ENCODE measurements around the gene HINT1.

The HINT1 gene

GRCh38 chr5:131165119-131165727 is at the start of gene HINT1:
Gene HINT1 (minus strand): TSS chr5:131165256. CDS start chr5:131165205, 51 bp downstream.
- intact Hi-C loops (cut with DNase I; ENCODE audit: low total_unique reads), result loop anchor here (10.0 kb wide), 2 partner anchors 250 to 1260 kb away; partner anchors contain the start of gene CHSY3
- peak; percentile 83 to 93 for DNase-seq

GRCh38 chr5:131214609-131215227 is 49.7 kb upstream of the HINT1 start:
- Histone ChIP-seq H3K4me1 (peaks cover 0 to 3% (median 0%) of the 10 kb centered on the region in 4 donors), H3K36me3 (no peaks in the 10 kb centered on the region), H3K27me3 (no peaks in the 10 kb centered on the region), H3K9me3 (no peaks in the 10 kb centered on the region), H3K4me3 (no peak overlapping the region), H3K27ac (no peak overlapping the region)
- no peak for DNase-seq
- intact Hi-C loops (cut with DNase I; ENCODE audit: low total_unique reads), result no loop called here
- no peak for TF ChIP-seq CTCF (IDR thresholded peaks at IDR 0.05)

More at GRCh38 chr5:131165119-131165727, at the start of gene HINT1:
- Histone ChIP-seq H3K4me1 (peaks cover 0 to 23% (median 7%) of the 10 kb centered on the region in 4 donors), H3K4me3 (peak within 1 kb of the TSS; percentile 68 to 75), H3K9me3 (no peaks in the 10 kb centered on the region), H3K27me3 (no peaks in the 10 kb centered on the region), H3K36me3 (peaks cover 20 to 25% (median 22%) of the 10 kb centered on the region in 3 donors), H3K27ac (peak within 1 kb of the TSS; percentile 87 to 93)
- TF ChIP-seq CTCF (IDR thresholded peaks at IDR 0.05), result no peak

GRCh38 chr5:131212471-131213021 is 47.5 kb upstream of the HINT1 start:
- Histone ChIP-seq H3K9me3 (no peaks in the 10 kb centered on the region), H3K27ac (no peak overlapping the region), H3K27me3 (no peaks in the 10 kb centered on the region), H3K4me3 (no peak overlapping the region), H3K36me3 (no peaks in the 10 kb centered on the region), H3K4me1 (peaks cover 0 to 3% (median 0%) of the 10 kb centered on the region in 4 donors)
- intact Hi-C loops (cut with DNase I; ENCODE audit: low total_unique reads), result no loop called here
- DNase-seq, result no peak
- no peak for TF ChIP-seq CTCF (IDR thresholded peaks at IDR 0.05)

GRCh38 chr5:131211669-131212068 is 46.6 kb upstream of the HINT1 start:
- intact Hi-C loops (cut with DNase I; ENCODE audit: low total_unique reads), result no loop called here
- Histone ChIP-seq H3K9me3 (no peaks in the 10 kb centered on the region), H3K36me3 (no peaks in the 10 kb centered on the region), H3K27ac (no peak overlapping the region), H3K4me1 (peaks cover 0 to 3% (median 0%) of the 10 kb centered on the region in 4 donors), H3K27me3 (no peaks in the 10 kb centered on the region), H3K4me3 (no peak overlapping the region)
- DNase-seq, result no peak
- no peak for TF ChIP-seq CTCF (IDR thresholded peaks at IDR 0.05)

- H3K4me3 ChIP-seq, result no peak overlapping the region
These were observed 45.1 kb upstream of the HINT1 start for GRCh38 chr5:131210151-131210510.

More at GRCh38 chr5:131210151-131210510, 45.1 kb upstream of the HINT1 start:
- H3K4me1 ChIP-seq, result peaks cover 0 to 3% (median 0%) of the 10 kb centered on the region in 4 donors
- no peak for DNase-seq
- H3K27ac ChIP-seq, result no peak overlapping the region
- H3K27me3 ChIP-seq, result no peaks in the 10 kb centered on the region
- H3K36me3 ChIP-seq, result no peaks in the 10 kb centered on the region
- intact Hi-C loops (cut with DNase I; ENCODE audit: low total_unique reads), result no loop called here
- no peaks in the 10 kb centered on the region for H3K9me3 ChIP-seq
- no peak for TF ChIP-seq CTCF (IDR thresholded peaks at IDR 0.05)

Data from tibial artery (tissue), 4 donors.